Measurements from ENCODE around the gene IPO11.

DNA sequence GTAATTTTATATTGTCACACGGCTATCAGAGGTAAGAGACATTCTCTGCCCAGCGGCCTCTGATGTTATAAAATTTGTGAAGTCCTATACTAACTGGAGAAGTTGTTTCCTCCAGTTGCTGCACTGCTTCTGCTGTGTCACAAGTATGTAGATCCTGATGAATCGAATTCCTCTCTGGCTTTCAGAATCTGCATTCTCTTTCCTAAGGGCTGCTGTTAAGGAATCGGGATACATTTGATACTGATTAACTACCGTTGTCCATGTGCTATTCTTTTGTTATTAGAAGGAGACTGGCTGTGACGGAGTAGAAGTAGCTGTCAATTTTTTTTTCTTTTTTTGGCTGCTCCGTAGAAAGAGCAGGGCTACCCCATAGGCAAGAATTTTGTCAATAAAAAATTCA is 84.3 kb downstream of the IPO11 start:
- TF ChIP-seq POLR2A (IDR thresholded peaks at IDR 0.05; ENCODE audit: low read depth, low read length) = no peak
- no peak for TF ChIP-seq TAF1 (IDR thresholded peaks at IDR 0.05; ENCODE audit: low read depth, low read length)
- no peak for TF ChIP-seq SPI1 (IDR thresholded peaks at IDR 0.05; ENCODE audit: low read depth, low read length)
- TF ChIP-seq POLR2AphosphoS5 (IDR thresholded peaks at IDR 0.05; ENCODE audit: low read depth, low read length) = no peak
- TF ChIP-seq PAX5 (IDR thresholded peaks at IDR 0.05; ENCODE audit: insufficient read depth, low read length, severe bottlenecking) = no peak

All from GM12891 (cell line).